ENCODE measurements around the gene IL17RB.

Gene IL17RB

DNA sequence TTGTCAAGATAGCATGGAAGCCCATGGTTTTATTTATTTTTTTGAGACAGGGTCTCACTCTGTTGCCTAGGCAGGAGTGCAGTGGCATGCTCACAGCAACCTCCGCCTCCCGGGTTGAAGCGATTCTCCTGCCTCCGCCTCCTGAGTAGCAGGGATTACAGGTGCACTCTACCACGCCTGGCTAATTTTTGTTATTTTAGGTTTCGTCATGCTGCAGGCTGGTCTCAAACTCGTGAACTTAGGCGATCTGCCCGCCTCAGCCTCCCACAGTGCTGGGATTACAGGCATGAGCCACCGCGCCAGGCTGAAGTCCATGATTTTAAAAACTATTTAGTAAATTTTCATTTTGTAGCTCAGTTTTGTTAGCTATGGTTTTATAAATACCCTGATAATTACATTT lies 38.3 kb downstream of the IL17RB start:
- H3K27me3 ChIP-seq = no peaks in the 10 kb centered on the region
- H3K4me3 ChIP-seq = no peak overlapping the region
- H3K4me2 ChIP-seq = no peak overlapping the region
- no peak for TF ChIP-seq Cebpa-rat (IDR thresholded peaks at IDR 0.05)
- peaks cover 37% of the 10 kb centered on the region for H3K4me1 ChIP-seq
- peaks cover 62% of the 10 kb centered on the region for H3K36me3 ChIP-seq
- H3K9ac ChIP-seq = no peak overlapping the region
- no peaks in the 10 kb centered on the region for H3K9me3 ChIP-seq
- H4K20me1 ChIP-seq = peaks cover 28% of the 10 kb centered on the region
- H3K27ac ChIP-seq = no peak overlapping the region

DNA sequence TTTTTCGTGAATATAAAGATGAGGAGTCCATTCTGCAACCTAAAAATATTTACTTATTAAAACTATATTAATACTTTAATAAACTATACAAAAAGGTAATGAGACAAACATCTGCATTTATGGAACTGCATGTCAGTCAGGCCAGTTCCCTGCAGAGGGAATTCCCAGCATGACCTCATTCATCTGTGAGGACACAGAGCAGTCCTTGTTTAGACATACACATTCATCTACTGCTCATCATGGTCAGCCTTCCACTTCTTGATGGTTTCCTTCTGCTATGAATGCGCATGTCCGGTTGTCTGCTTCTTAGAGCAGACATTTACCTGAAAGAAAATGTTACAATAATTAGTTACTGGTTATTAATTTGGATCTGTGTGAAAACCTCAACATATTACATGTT lies 38.9 kb downstream of the IL17RB start:
- Histone ChIP-seq H3K4me2 (no peak overlapping the region), H3K9me3 (no peaks in the 10 kb centered on the region), H3K27ac (no peak overlapping the region), H4K20me1 (peaks cover 34% of the 10 kb centered on the region), H3K27me3 (no peaks in the 10 kb centered on the region), H3K4me1 (peaks cover 39% of the 10 kb centered on the region), H3K9ac (no peak overlapping the region), H3K4me3 (no peak overlapping the region), H3K36me3 (peaks cover 56% of the 10 kb centered on the region)
- TF ChIP-seq Cebpa-rat (IDR thresholded peaks at IDR 0.05) = no peak

DNA sequence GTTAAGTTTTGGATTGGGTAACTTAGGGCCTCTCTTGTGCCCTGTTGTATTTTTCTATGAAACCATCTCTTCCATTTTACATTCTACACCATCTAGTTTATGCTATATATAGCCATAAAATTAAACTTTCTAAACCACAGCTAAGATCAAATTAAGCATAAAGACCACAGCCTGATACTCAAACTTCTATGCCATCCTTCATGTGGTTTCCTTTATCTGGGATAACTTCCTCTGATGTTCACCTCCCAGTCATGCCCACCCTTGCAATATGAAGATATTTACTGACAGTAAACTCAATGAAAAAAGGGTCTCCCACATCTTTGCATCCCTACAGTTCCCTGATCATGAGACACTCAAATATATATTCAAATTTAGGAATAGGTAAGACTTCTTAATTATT lies 41.1 kb downstream of the IL17RB start:
- H3K27me3 ChIP-seq = no peaks in the 10 kb centered on the region
- H3K4me2 ChIP-seq = peak overlapping the region; percentile 66
- peaks cover 43% of the 10 kb centered on the region for H4K20me1 ChIP-seq
- H3K36me3 ChIP-seq = peaks cover 54% of the 10 kb centered on the region
- H3K9ac ChIP-seq = no peak overlapping the region
- no peaks in the 10 kb centered on the region for H3K9me3 ChIP-seq
- TF ChIP-seq Cebpa-rat (IDR thresholded peaks at IDR 0.05) = no peak
- no peak overlapping the region for H3K27ac ChIP-seq
- no peak overlapping the region for H3K4me3 ChIP-seq
- peaks cover 39% of the 10 kb centered on the region for H3K4me1 ChIP-seq

DNA sequence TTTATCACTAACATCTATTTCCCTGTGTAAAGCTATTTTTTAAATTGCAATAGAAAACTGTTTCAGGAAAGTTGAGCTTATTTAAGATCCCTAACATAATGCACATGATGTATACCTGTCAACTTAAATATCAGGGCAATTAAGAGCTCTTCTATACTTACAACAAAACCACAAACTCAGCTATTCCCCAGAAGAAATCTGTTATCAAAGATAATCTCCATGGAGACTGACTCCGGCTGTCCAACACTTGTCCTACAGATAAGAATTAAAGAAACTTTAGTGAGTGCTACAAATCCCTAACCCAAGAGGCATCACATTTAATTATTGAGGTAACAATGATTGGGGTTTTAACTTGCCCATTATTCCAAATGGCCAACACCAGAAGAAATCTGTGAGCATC lies 41.9 kb downstream of the IL17RB start:
- no peak for TF ChIP-seq Cebpa-rat (IDR thresholded peaks at IDR 0.05)
- H3K9ac ChIP-seq = no peak overlapping the region
- H3K9me3 ChIP-seq = no peaks in the 10 kb centered on the region
- no peak overlapping the region for H3K27ac ChIP-seq
- peaks cover 43% of the 10 kb centered on the region for H4K20me1 ChIP-seq
- no peak overlapping the region for H3K4me3 ChIP-seq
- peaks cover 50% of the 10 kb centered on the region for H3K36me3 ChIP-seq
- H3K27me3 ChIP-seq = no peaks in the 10 kb centered on the region
- no peak overlapping the region for H3K4me2 ChIP-seq
- peaks cover 40% of the 10 kb centered on the region for H3K4me1 ChIP-seq

DNA sequence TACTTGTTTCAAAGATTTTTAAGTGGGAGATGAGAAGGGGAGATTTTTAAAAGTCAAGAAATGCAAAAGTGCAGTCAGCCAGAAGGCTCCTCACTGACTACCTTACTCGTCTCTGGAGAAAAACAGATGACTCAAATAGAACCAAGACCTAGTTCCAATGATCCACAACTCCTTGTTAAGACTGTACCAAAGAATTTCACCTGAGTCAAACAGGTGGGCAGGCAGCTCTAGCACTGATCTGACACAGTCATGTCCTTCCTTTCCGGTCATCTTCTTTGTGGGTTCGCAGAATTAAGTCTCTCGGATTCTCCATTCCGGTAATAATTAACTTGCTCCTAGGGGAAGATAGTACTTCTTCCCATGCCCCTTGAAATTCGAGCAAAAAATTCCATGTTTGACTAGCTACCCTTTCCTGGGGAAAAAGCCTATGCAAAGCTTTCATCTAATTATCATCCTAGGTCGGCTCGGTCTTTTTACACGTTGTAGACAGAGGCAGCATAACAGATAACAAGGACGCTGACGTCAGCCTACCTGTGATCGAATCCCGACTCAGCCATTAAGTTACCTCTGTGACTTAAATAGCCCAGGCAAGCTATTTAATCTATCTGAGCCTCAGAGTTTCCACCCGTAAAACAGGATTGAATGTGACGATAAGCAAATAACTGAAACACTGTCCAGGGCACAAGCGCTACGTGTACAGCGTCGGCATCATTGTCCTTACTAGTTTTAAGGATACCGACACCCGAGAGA lies 44.5 kb downstream of the IL17RB start:
- Histone ChIP-seq H3K4me3 (peak overlapping the region; percentile 94), H3K36me3 (peaks cover 24% of the 10 kb centered on the region), H3K4me1 (peaks cover 40% of the 10 kb centered on the region), H3K4me2 (peak overlapping the region; percentile 92), H3K9me3 (no peaks in the 10 kb centered on the region), H4K20me1 (peaks cover 43% of the 10 kb centered on the region), H3K27ac (peak overlapping the region; percentile 79), H3K27me3 (no peaks in the 10 kb centered on the region), H3K9ac (peak overlapping the region; percentile 92)
- TF ChIP-seq Cebpa-rat (IDR thresholded peaks at IDR 0.05) = no peak

DNA sequence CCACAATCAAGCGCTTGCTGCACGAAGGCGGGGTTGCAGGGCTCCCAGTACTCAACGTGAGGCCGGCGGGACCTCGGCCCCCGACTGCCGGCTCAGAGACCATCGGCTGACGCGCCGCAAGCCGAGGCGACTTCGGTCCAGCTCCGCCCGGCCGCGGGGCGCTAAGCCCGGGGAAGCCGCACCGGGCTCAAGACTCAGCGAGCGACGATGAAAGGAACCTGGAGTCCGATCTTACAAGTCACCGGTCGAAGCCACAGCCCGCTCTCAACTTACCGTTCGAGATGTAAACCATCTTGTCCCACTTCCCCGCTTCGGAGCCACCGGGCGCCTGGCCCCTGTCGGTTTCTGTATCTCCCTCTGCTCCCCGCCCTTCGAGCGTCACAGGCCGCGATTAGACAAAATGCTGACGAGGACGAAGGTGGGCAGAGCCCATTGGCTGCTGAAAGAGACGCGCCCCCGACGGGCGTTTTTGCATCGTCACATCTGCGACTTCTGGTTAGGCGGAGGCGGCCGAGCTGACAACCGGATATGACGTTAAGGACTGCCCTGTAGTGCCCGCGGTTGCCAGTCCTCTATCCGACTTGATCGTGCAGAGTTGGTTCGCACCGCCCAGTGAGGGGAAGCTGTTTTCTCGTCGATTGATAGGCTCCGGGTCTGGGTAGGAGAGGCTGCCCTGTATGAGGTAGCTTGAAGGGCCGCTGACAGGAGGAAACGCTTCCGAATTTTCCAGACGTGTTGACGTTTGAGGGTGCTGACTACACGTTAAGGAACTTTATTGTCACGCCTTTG lies 45.3 kb downstream of the IL17RB start, which contains the start of gene SELENOK:
SELENOK (minus strand) TSS at position 363 of the 789 bp plus-strand sequence.
- Histone ChIP-seq H3K9me3 (no peaks in the 10 kb centered on the region), H3K4me1 (peaks cover 38% of the 10 kb centered on the region), H4K20me1 (peaks cover 43% of the 10 kb centered on the region), H3K27ac (peak within 1 kb of the TSS; percentile 79), H3K9ac (peak within 1 kb of the TSS; percentile 92), H3K4me3 (peak within 1 kb of the TSS; percentile 94), H3K4me2 (peak within 1 kb of the TSS; percentile 92), H3K36me3 (peaks cover 18% of the 10 kb centered on the region), H3K27me3 (no peaks in the 10 kb centered on the region)
- TF ChIP-seq Cebpa-rat (IDR thresholded peaks at IDR 0.05) = no peak

DNA sequence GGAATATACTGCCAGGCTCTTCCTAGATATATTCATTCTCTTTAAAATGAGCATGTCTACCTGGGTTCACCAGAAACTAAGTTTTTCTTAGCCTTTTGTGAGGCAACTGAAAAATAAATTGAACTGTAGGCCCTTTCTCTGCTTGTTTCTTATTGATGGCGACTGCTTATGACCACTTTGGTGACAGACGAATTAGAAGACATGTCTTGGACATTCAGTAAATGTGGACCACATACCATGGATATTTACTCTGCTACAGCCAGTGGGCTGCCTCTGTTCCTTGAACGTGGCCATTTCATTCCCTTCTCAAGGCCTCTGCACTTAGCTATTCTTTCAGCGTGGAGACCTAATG lies 45.9 kb downstream of the IL17RB start:
- Histone ChIP-seq H4K20me1 (peaks cover 37% of the 10 kb centered on the region), H3K27ac (peak overlapping the region; percentile 42), H3K4me3 (peak overlapping the region; percentile 94), H3K9me3 (no peaks in the 10 kb centered on the region), H3K4me1 (peaks cover 33% of the 10 kb centered on the region), H3K36me3 (peaks cover 13% of the 10 kb centered on the region; the same call in 1 of the 2 replicates), H3K27me3 (no peaks in the 10 kb centered on the region), H3K9ac (0 out of 2 replicates have a peak overlapping the region, but pooled peaks have one; percentile 7), H3K4me2 (peak overlapping the region; percentile 55)
- no peak for TF ChIP-seq Cebpa-rat (IDR thresholded peaks at IDR 0.05)

DNA sequence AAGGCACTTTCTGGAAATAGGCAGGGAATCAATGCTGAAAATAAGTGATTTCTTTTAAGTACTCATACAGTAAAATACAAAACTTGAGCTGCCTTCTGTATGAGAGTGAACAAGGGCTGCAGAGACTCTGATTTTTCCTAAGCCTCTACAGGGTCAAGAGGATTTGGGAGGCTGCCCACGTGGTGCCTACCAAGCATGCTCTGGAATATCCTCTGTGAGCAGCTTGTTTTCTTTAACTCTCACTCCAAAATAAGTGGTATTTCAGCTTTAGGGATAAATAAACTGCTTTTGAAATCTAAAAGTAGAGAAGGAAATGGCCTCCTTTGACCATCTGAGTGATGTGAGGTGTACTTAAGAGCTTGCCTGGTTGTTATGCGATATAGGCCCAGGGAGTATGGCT lies 53.4 kb downstream of the IL17RB start:
- no peak for TF ChIP-seq Cebpa-rat (IDR thresholded peaks at IDR 0.05)
- Histone ChIP-seq H3K36me3 (no peaks in the 10 kb centered on the region), H3K9me3 (no peaks in the 10 kb centered on the region), H3K4me3 (no peak overlapping the region), H3K4me1 (no peaks in the 10 kb centered on the region), H3K9ac (no peak overlapping the region), H4K20me1 (no peaks in the 10 kb centered on the region), H3K27ac (no peak overlapping the region), H3K27me3 (no peaks in the 10 kb centered on the region), H3K4me2 (no peak overlapping the region)

DNA sequence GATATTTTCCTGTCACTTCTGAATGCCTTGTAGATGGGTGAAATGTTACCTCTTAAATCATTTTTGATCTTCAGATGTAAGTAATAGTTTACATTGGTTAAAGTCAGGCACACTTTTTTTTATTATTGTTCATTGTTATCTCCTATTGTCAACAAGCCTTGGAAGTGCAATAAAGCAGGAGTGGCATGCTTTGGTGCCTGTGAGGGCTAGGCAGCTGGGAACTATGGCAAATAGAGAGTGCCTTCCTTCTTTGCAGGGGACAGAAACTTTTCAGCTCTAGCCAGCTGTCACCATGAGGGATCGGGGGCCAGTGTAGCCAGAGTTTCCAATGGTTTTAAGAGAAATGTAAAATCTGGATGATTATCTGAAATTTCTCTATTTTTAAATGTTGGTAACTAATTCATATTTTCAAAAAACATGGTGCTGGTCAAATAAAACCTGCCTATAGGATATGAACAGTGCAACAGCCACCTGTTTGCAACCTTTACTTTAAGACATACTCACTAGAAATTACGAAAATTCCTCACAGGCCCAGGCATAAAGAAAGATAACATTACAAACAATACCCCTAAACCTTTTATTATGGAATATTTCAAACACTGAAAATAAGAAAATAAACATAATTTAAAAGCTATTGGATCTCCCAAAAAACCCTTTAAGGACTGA lies 54.4 kb downstream of the IL17RB start:
- Histone ChIP-seq H3K27ac (no peak overlapping the region), H3K4me2 (no peak overlapping the region), H3K4me1 (no peaks in the 10 kb centered on the region), H3K27me3 (no peaks in the 10 kb centered on the region), H3K9ac (no peak overlapping the region), H4K20me1 (no peaks in the 10 kb centered on the region), H3K4me3 (no peak overlapping the region), H3K36me3 (no peaks in the 10 kb centered on the region), H3K9me3 (no peaks in the 10 kb centered on the region)
- no peak for TF ChIP-seq Cebpa-rat (IDR thresholded peaks at IDR 0.05)

DNA sequence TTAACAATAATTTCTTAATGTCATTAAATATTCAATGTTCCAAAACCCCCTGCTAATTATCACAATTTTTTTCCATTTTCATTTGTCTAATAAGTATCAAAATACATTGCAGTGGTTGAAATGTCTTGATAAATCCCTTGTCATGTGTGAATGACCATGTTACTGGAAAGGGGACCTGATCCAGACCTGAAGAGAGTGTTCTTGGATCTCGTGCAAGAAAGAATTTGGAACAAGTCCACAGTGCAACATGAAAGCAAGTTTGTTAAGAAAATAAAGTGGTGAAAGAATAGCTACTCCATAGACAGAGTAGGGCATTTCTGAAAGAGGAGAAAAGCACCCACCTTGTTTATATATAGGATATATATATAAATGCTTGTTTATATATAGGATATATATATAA lies 55.7 kb downstream of the IL17RB start:
- TF ChIP-seq Cebpa-rat (IDR thresholded peaks at IDR 0.05) = no peak
- Histone ChIP-seq H3K27me3 (no peaks in the 10 kb centered on the region), H3K9ac (no peak overlapping the region), H3K36me3 (no peaks in the 10 kb centered on the region), H3K4me1 (no peaks in the 10 kb centered on the region), H3K4me2 (no peak overlapping the region), H3K27ac (no peak overlapping the region), H3K4me3 (no peak overlapping the region), H4K20me1 (no peaks in the 10 kb centered on the region), H3K9me3 (no peaks in the 10 kb centered on the region)

Data from BLaER1 (cell line).